ENCODE measurements around the gene STAG3. TPM values are rescaled to one million over a fixed set of nuclear protein-coding genes. Genes with fewer than 3 reads are reported as not detected.

Gene STAG3
- polyA plus RNA-seq, 1 experiment, result 0.61 TPM

GRCh38 chr7:100160067-100160466 lies 17.7 kb upstream of the STAG3 start:
- no peak overlapping the region for H3K4me3 ChIP-seq (ENCODE audit: low read depth, low read length)
- CTCF ChIA-PET, result interaction anchor here (1.6 kb wide), 1 partner anchor 27 kb away, joined by 4 read pairs; no protein-coding TSS in a partner anchor
- TF ChIP-seq CTCF (IDR thresholded peaks at IDR 0.05; ENCODE audit: insufficient read depth, low read depth, low read length), result no peak
- POLR2A ChIA-PET, result no interaction called here
- H3K36me3 ChIP-seq (ENCODE audit: control insufficient read depth, insufficient read depth, low read length), result peaks cover 9% of the 10 kb centered on the region
- no peaks in the 10 kb centered on the region for H3K27me3 ChIP-seq (ENCODE audit: control insufficient read depth, insufficient read depth, low read length)
- DNase-seq (ENCODE audit: low read depth), result no peak

GRCh38 chr7:100163006-100163531 lies 14.6 kb upstream of the STAG3 start:
- no peaks in the 10 kb centered on the region for H3K36me3 ChIP-seq (ENCODE audit: control insufficient read depth, insufficient read depth, low read length)
- TF ChIP-seq CTCF (IDR thresholded peaks at IDR 0.05; ENCODE audit: insufficient read depth, low read depth, low read length), result no peak
- no peaks in the 10 kb centered on the region for H3K27me3 ChIP-seq (ENCODE audit: control insufficient read depth, insufficient read depth, low read length)
- no peak for DNase-seq (ENCODE audit: low read depth)
- ChIA-PET POLR2A (no interaction called here), CTCF (interaction anchor here (1.0 to 1.3 kb wide), 2 partner anchors 30 to 44 kb away, joined by 3 to 4 read pairs; no protein-coding TSS in a partner anchor)
- H3K4me3 ChIP-seq (ENCODE audit: low read depth, low read length), result no peak overlapping the region

GRCh38 chr7:100163871-100164270 lies 13.8 kb upstream of the STAG3 start:
- H3K4me3 ChIP-seq (ENCODE audit: low read depth, low read length), result no peak overlapping the region
- ChIA-PET POLR2A (no interaction called here), CTCF (interaction anchor here (1.3 kb wide), 1 partner anchor 31 kb away, joined by 4 read pairs; no protein-coding TSS in a partner anchor)
- H3K27me3 ChIP-seq (ENCODE audit: control insufficient read depth, insufficient read depth, low read length), result no peaks in the 10 kb centered on the region
- H3K36me3 ChIP-seq (ENCODE audit: control insufficient read depth, insufficient read depth, low read length), result no peaks in the 10 kb centered on the region
- TF ChIP-seq CTCF (IDR thresholded peaks at IDR 0.05; ENCODE audit: insufficient read depth, low read depth, low read length), result no peak
- DNase-seq (ENCODE audit: low read depth), result no peak

GRCh38 chr7:100166317-100166940 lies 11.3 kb upstream of the STAG3 start:
- Histone ChIP-seq H3K36me3 (ENCODE audit: control insufficient read depth, insufficient read depth, low read length) (no peaks in the 10 kb centered on the region), H3K27me3 (ENCODE audit: control insufficient read depth, insufficient read depth, low read length) (no peaks in the 10 kb centered on the region), H3K4me3 (ENCODE audit: low read depth, low read length) (no peak overlapping the region)
- no peak for TF ChIP-seq CTCF (IDR thresholded peaks at IDR 0.05; ENCODE audit: insufficient read depth, low read depth, low read length)
- no peak for DNase-seq (ENCODE audit: low read depth)
- POLR2A ChIA-PET, result no interaction called here
- CTCF ChIA-PET, result interaction anchor here (0.8 to 5.0 kb wide), 2 partner anchors 10 to 35 kb away, joined by 3 to 22 read pairs; no protein-coding TSS in a partner anchor

GRCh38 chr7:100166970-100167911 lies 10.5 kb upstream of the STAG3 start:
- ChIA-PET POLR2A (no interaction called here), CTCF (interaction anchor here (0.6 to 5.0 kb wide), 4 partner anchors 10 to 150 kb away, joined by 3 to 22 read pairs (median 4); partner anchors contain the start of genes GPC2 and STAG3)

More at GRCh38 chr7:100166970-100167911, 10.5 kb upstream of the STAG3 start:
- DNase-seq (ENCODE audit: low read depth), result no peak
- TF ChIP-seq CTCF (IDR thresholded peaks at IDR 0.05; ENCODE audit: insufficient read depth, low read depth, low read length), result no peak
- Histone ChIP-seq H3K4me3 (ENCODE audit: low read depth, low read length) (peak overlapping the region; percentile 42; the same call in 1 of the 2 replicates), H3K36me3 (ENCODE audit: control insufficient read depth, insufficient read depth, low read length) (no peaks in the 10 kb centered on the region), H3K27me3 (ENCODE audit: control insufficient read depth, insufficient read depth, low read length) (no peaks in the 10 kb centered on the region)
